Ovary (tissue), 3 donors: ENCODE results near the gene WDR53.

Experiments
- POLR2A ChIP-seq: fragments of 450-650 bp; IDR thresholded peaks from one replicate; pipeline ENCODE4 v1.6.1; 2017; ENCODE audit warnings: antibody characterized with exemption, mild to moderate bottlenecking, moderate library complexity
- TF ChIP-seq, protein P1 (sequence below), 3 donors: fragments of 450-650 bp in 2 of 3; fragments of 200-600 bp in 1 of 3; IDR thresholded peaks; one replicate each; pipeline versions ENCODE4 v1.5.1 to v1.8.0; 2016 to 2022; ENCODE audit warnings: antibody characterized with exemption in 3 of 3, mild to moderate bottlenecking in 1 of 3
- donor health status: DM: no; HTN: no; CAD: no.

DNA sequence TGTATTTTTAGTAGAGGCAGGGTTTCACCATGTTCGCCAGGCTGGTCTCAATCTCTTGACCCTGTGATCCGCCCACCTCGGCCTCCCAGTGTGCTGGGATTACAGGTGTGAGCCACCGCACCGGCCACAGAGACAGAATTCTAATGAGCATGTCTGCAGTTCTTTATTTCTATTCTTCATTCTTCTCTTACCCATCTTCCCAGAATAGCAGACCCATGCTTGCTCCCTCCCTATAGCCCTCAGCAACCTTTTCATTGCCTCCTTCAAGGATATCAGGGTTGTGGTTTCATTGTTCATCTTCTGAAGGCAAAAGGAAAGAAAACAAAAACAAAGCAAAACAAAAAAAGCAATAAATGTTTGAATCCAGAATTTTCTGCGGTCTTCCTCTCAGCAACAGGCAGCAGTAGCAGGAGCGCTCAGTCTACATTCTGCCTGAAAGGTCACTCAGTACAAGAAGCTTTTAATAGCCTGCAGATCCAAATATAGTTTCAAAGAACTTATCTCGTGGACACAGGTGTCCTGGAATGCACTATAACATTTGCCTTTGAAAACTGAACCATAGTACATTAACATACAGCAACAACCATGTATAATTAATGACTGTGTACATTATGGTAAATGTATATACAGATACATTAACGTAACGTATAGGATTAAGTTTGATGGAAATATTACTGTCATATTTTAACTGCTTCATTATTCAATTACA lies 53.3 kb downstream of the WDR53 start, which contains the start of gene SMCO1:
- TF ChIP-seq, protein P1, sequence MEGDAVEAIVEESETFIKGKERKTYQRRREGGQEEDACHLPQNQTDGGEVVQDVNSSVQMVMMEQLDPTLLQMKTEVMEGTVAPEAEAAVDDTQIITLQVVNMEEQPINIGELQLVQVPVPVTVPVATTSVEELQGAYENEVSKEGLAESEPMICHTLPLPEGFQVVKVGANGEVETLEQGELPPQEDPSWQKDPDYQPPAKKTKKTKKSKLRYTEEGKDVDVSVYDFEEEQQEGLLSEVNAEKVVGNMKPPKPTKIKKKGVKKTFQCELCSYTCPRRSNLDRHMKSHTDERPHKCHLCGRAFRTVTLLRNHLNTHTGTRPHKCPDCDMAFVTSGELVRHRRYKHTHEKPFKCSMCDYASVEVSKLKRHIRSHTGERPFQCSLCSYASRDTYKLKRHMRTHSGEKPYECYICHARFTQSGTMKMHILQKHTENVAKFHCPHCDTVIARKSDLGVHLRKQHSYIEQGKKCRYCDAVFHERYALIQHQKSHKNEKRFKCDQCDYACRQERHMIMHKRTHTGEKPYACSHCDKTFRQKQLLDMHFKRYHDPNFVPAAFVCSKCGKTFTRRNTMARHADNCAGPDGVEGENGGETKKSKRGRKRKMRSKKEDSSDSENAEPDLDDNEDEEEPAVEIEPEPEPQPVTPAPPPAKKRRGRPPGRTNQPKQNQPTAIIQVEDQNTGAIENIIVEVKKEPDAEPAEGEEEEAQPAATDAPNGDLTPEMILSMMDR (IDR thresholded peaks at IDR 0.05) = no peak
- no peak for TF ChIP-seq POLR2A
